NB4 (cell line): ENCODE data around the gene SLC25A18.

ENCODE experiments used
- DNase-seq: peaks from one replicate; pipeline ENCODE4 v3.0.0; 2010; ENCODE audit warnings: low read depth
- H3K4me3 ChIP-seq: one replicate; pipeline ENCODE4 v1.5.1; 2011; ENCODE audit warnings: mild to moderate bottlenecking, low read depth, low read length, moderate library complexity
- MYC ChIP-seq: IDR thresholded peaks from 2 replicates; pipeline ENCODE4 v1.6.1; 2011; ENCODE audit warnings: low read depth, low read length
- POLR2A ChIP-seq: IDR thresholded peaks from 2 replicates; pipeline ENCODE4 v1.6.1; 2011; ENCODE audit warnings: mild to moderate bottlenecking; ENCODE audit not compliant: insufficient read length; ENCODE audit errors: extremely low read depth
- TF ChIP-seq, protein P1 (sequence below): IDR thresholded peaks from one replicate; pipeline ENCODE4 v1.5.1; 2012; ENCODE audit warnings: low read depth, low read length
- TF ChIP-seq, protein P2 (sequence below): IDR thresholded peaks from 2 replicates; pipeline ENCODE4 v1.6.1; 2011; ENCODE audit warnings: low read depth, low read length

Gene SLC25A18

DNA sequence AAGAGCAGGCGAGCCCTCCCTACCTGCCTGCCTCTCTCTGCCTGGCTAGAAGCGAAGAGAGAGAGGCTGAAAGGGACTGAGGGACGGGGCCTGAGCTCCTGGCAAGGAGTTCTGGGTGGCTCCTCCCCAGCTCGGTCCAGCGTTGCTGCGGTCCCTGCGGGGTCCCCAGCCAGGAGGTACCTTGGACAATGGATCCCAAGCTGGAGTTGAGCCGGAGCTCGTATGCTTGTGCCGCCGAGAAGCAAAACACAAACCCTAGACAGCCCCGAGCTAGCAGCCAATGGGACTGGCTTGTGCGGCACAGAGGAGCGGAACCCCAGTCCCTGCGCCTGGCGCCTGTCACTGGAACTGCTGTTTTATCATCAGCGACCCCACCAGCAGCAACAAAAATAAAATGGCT, 18.3 kb downstream of the SLC25A18 start:
- no peak overlapping the region for H3K4me3 ChIP-seq
- TF ChIP-seq, protein P1, sequence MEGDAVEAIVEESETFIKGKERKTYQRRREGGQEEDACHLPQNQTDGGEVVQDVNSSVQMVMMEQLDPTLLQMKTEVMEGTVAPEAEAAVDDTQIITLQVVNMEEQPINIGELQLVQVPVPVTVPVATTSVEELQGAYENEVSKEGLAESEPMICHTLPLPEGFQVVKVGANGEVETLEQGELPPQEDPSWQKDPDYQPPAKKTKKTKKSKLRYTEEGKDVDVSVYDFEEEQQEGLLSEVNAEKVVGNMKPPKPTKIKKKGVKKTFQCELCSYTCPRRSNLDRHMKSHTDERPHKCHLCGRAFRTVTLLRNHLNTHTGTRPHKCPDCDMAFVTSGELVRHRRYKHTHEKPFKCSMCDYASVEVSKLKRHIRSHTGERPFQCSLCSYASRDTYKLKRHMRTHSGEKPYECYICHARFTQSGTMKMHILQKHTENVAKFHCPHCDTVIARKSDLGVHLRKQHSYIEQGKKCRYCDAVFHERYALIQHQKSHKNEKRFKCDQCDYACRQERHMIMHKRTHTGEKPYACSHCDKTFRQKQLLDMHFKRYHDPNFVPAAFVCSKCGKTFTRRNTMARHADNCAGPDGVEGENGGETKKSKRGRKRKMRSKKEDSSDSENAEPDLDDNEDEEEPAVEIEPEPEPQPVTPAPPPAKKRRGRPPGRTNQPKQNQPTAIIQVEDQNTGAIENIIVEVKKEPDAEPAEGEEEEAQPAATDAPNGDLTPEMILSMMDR: no peak
- TF ChIP-seq POLR2A (no peak), MYC (no peak)
- TF ChIP-seq, protein P2, sequence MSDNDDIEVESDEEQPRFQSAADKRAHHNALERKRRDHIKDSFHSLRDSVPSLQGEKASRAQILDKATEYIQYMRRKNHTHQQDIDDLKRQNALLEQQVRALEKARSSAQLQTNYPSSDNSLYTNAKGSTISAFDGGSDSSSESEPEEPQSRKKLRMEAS: no peak
- no peak for DNase-seq

DNA sequence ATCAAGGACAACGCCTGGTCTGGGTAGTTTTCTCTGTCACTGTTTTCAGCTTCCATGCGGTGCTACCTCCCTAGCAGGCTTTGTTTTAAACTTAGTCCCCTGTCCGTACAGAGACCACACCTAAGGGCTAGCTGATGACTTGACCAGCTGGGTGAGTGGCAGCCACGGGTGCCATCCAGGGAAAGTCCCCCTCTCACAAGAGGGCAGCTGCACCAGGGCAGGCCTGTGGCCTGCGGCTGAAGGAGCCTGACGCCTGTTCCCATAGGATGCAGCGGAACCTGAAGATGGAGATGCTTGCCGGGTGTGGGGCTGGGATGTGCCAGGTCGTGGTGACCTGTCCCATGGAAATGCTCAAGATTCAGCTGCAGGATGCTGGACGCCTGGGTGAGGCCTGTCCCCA, 19.9 kb downstream of the SLC25A18 start:
- DNase-seq: no peak
- H3K4me3 ChIP-seq: no peak overlapping the region
- TF ChIP-seq, protein P2: no peak
- TF ChIP-seq MYC (no peak), POLR2A (no peak)
- TF ChIP-seq, protein P1: no peak

DNA sequence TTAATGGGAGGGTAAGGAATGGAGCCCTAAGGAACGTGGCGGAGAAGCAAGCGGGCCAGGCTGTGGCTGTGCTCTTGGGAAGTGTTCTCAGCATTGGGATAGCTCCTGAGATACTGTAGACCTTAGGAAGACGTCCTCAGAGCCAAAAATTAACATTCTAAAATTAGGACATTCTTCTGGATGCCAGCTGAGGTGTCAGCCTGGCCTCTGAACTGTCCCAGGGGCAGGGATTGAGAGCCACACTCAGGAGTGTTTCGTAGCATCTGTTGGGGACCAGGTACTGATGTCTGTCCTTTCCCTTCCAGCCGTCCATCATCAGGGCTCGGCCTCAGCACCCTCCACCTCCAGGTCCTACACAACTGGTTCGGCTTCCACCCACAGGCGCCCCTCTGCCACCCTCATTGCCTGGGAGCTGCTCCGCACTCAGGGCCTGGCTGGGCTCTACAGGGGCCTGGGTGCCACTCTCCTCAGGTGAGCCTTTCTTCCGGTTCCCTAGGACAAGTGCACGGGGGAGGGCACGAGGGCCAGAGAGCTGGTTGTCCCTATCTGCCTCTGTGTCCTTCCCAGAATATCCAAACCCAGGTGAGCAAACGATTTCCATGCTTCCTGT, 23.6 kb downstream of the SLC25A18 start:
- no peak overlapping the region for H3K4me3 ChIP-seq
- TF ChIP-seq, protein P2: no peak
- TF ChIP-seq POLR2A (no peak), MYC (no peak)
- TF ChIP-seq, protein P1: no peak
- DNase-seq: no peak

DNA sequence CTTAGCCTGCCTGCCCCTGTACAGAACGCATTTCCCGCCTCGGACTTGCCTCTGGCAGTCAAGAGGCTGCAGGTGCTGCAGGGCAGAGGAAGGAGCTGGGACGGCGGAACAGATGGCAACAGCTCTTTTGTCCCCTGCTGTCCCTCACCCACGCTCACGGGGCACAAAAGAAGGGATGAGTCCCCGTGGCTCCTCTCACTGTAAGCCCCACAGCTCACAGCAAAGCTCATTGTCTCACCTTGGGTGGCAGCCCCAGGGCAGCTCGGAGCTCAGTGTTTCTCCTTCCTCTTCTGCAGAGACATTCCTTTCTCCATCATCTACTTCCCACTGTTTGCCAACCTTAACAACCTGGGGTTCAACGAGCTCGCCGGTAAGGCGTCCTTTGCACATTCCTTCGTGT, 24.3 kb downstream of the SLC25A18 start:
- TF ChIP-seq, protein P1: no peak
- TF ChIP-seq MYC: no peak
- no peak for TF ChIP-seq POLR2A
- TF ChIP-seq, protein P2: no peak
- no peak for DNase-seq

DNA sequence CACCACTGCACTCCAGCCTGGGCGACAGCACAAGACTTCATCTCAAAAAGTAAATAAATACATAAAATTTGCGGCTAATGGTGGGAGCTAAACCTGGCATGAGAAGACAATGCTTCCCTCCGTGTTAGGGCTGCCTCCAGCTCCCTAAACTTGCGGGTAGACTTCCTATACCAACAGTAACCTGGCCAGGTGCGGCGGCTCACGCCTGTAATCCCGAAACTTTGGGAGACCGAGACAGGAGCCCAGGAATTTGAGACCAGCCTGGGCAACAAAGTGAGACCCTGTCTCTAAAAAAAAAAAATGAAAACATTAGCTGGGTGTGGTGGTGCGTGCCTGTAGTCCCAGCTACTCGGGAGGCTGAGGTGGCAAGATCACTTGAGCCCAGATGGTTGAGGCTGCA, 25.3 kb downstream of the SLC25A18 start:
- TF ChIP-seq POLR2A (no peak), MYC (no peak)
- TF ChIP-seq, protein P2: no peak
- TF ChIP-seq, protein P1: no peak
- DNase-seq: no peak

More for the DNA sequence above, 24.3 kb downstream of the SLC25A18 start:
- no peak overlapping the region for H3K4me3 ChIP-seq

More for the DNA sequence above, 25.3 kb downstream of the SLC25A18 start:
- no peak overlapping the region for H3K4me3 ChIP-seq
